Measurements from ENCODE around the gene PHLDA2. TPM values are rescaled to one million over a fixed set of nuclear protein-coding genes. Genes with fewer than 3 reads are reported as not detected.

The PHLDA2 gene
- total and polyA plus RNA-seq, 2 donors (not counting 3 experiments of a cell fraction or from before 2014, with no cell fraction given), result 38.5 to 44.5 TPM

- DNase-seq (ENCODE audit: low read depth, low spot score) (no peak), FAIRE-seq (no peak)
- Histone ChIP-seq H3K27me3 (ENCODE audit: control insufficient read depth in 2 of 2, insufficient read depth in 2 of 2, low read length in 2 of 2) (peaks cover 8 to 10% of the 10 kb centered on the region in 2 experiments), H3K9ac (replicated peaks; ENCODE audit: extremely low read depth, insufficient read depth, low read length) (no peak overlapping the region), H3K9me1 (replicated peaks; ENCODE audit: control insufficient read depth, extremely low read depth, insufficient read depth, low read length) (no peaks in the 10 kb centered on the region), H3K4me1 (ENCODE audit: control insufficient read depth, extremely low read depth, insufficient read depth, low read length) (no peaks in the 10 kb centered on the region), H3K36me3 (ENCODE audit: control insufficient read depth in 2 of 2, extremely low read depth in 1 of 2, insufficient read depth in 2 of 2, low read length in 2 of 2) (no peaks in the 10 kb centered on the region), H3K79me2 (ENCODE audit: control insufficient read depth, insufficient read depth, low read length) (no peaks in the 10 kb centered on the region), H3K4me3 (replicated peaks in 1 of 3; ENCODE audit: insufficient read depth in 1 of 3, low read depth in 1 of 3, low read length in 3 of 3) (no peak overlapping the region), H2AFZ (ENCODE audit: low read depth, low read length) (no peak overlapping the region), H3K9me3 (replicated peaks; ENCODE audit: control insufficient read depth, insufficient read depth, low read length) (no peaks in the 10 kb centered on the region), H4K20me1 (replicated peaks; ENCODE audit: control insufficient read depth, extremely low read depth, insufficient read depth, low read length) (no peaks in the 10 kb centered on the region), H3K4me2 (ENCODE audit: insufficient read depth, low read length) (no peak overlapping the region), H3K27ac (ENCODE audit: insufficient read depth, low read depth, low read length) (no peak overlapping the region)
- ChIA-PET POLR2A (no interaction called here), CTCF (no interaction called here)
- BruUV-seq (replicated peaks), result no TSS peak
- intact Hi-C loops (cut with micrococcal nuclease), result no loop called here
- no peak for TF ChIP-seq JUN (IDR thresholded peaks at IDR 0.05; ENCODE audit: borderline replicate concordance, insufficient read depth, insufficient read length, low read depth)
- TF ChIP-seq MAX (IDR thresholded peaks at IDR 0.05; ENCODE audit: insufficient read depth, insufficient read length), result no peak
- no peak for TF ChIP-seq FOS (IDR thresholded peaks at IDR 0.05; ENCODE audit: borderline replicate concordance, insufficient read depth, low read length)
- dilution Hi-C loops (cut with MboI; ENCODE audit: extremely low pct_ligation_motif_present, low sequenced_read_pairs), result no loop called here
These were observed 18.7 kb downstream of the PHLDA2 start for GRCh38 chr11:2910401-2910955.

- no peak overlapping the region for H3K27ac ChIP-seq (ENCODE audit: insufficient read depth, low read depth, low read length)
- ChIA-PET POLR2A (no interaction called here), CTCF (interaction anchor here (0.7 kb wide), 1 partner anchor 376 kb away, joined by 3 read pairs; no protein-coding TSS in a partner anchor)
- H3K4me1 ChIP-seq (ENCODE audit: control insufficient read depth, extremely low read depth, insufficient read depth, low read length), result no peaks in the 10 kb centered on the region
- H3K4me2 ChIP-seq (ENCODE audit: insufficient read depth, low read length), result no peak overlapping the region
- dilution Hi-C loops (cut with MboI; ENCODE audit: extremely low pct_ligation_motif_present, low sequenced_read_pairs) (no loop called here), intact Hi-C loops (cut with micrococcal nuclease) (no loop called here)
- TF ChIP-seq MAX (IDR thresholded peaks at IDR 0.05; ENCODE audit: insufficient read depth, insufficient read length), result no peak
- TF ChIP-seq POLR2A (IDR thresholded peaks at IDR 0.05; ENCODE audit: low read depth, low read length), result no peak
- TF ChIP-seq FOS (IDR thresholded peaks at IDR 0.05; ENCODE audit: borderline replicate concordance, insufficient read depth, low read length), result no peak
- no peak for TF ChIP-seq POLR2AphosphoS5 (IDR thresholded peaks at IDR 0.05; ENCODE audit: insufficient read depth, low read depth, low read length)
- TF ChIP-seq EZH2 (IDR thresholded peaks at IDR 0.05; ENCODE audit: borderline replicate concordance, low read depth, low read length, severe bottlenecking), result peak; percentile 59
- no peak for TF ChIP-seq MYC (IDR thresholded peaks at IDR 0.05; ENCODE audit: low read depth, low read length)
- H3K9me1 ChIP-seq (replicated peaks; ENCODE audit: control insufficient read depth, extremely low read depth, insufficient read depth, low read length), result no peaks in the 10 kb centered on the region
- no TSS peak for BruUV-seq (replicated peaks)
- H3K27me3 ChIP-seq (ENCODE audit: control insufficient read depth in 2 of 2, insufficient read depth in 2 of 2, low read length in 2 of 2), result peaks cover 8 to 10% of the 10 kb centered on the region in 2 experiments
- H3K9me3 ChIP-seq (replicated peaks; ENCODE audit: control insufficient read depth, insufficient read depth, low read length), result no peaks in the 10 kb centered on the region
- no peak overlapping the region for H2AFZ ChIP-seq (ENCODE audit: low read depth, low read length)
- no peak for DNase-seq (ENCODE audit: low read depth, low spot score)
- no peak overlapping the region for H3K4me3 ChIP-seq (replicated peaks in 1 of 3; ENCODE audit: insufficient read depth in 1 of 3, low read depth in 1 of 3, low read length in 3 of 3)
- no peak overlapping the region for H3K9ac ChIP-seq (replicated peaks; ENCODE audit: extremely low read depth, insufficient read depth, low read length)
- no peaks in the 10 kb centered on the region for H3K79me2 ChIP-seq (ENCODE audit: control insufficient read depth, insufficient read depth, low read length)
- no peaks in the 10 kb centered on the region for H4K20me1 ChIP-seq (replicated peaks; ENCODE audit: control insufficient read depth, extremely low read depth, insufficient read depth, low read length)
- no peak for FAIRE-seq
- no peaks in the 10 kb centered on the region for H3K36me3 ChIP-seq (ENCODE audit: control insufficient read depth in 2 of 2, extremely low read depth in 1 of 2, insufficient read depth in 2 of 2, low read length in 2 of 2)
These were observed 19.9 kb downstream of the PHLDA2 start for GRCh38 chr11:2909133-2909902.

Data from endothelial cell of umbilical vein (primary cell).